Sigmoid colon (tissue), 7 donors: ENCODE results near the gene MYOZ2. TPM values are rescaled to one million over a fixed set of nuclear protein-coding genes. Genes with fewer than 3 reads are reported as not detected.
"Not testable (repeated sequence)": the region's sequence is repeated elsewhere in the genome, so short reads cannot be mapped to it uniquely, and the experiment has no call there.

Experiments used
- DNase-seq: peaks from one replicate; pipeline ENCODE4 v3.0.0-alpha.2; 2019
- H3K27ac ChIP-seq, 4 donors: fragments of 200-600 bp; sonication (generic); one replicate each; pipeline ENCODE4 v1.5.1; 2016 to 2019; ENCODE audit warnings: mild to moderate bottlenecking in 1 of 4
- H3K27me3 ChIP-seq, 3 donors: fragments of 200-600 bp; sonication (generic); one replicate each; pipeline ENCODE4 v1.5.1; 2019; ENCODE audit warnings: mild to moderate bottlenecking in 1 of 3
- H3K36me3 ChIP-seq, 4 donors: fragments of 200-600 bp; sonication (generic); one replicate each; pipeline ENCODE4 v1.5.1; 2016 to 2019
- H3K4me1 ChIP-seq, 4 donors: fragments of 200-600 bp; sonication (generic); one replicate each; pipeline ENCODE4 v1.5.1; 2017 to 2019
- H3K4me3 ChIP-seq, 4 donors: fragments of 200-600 bp; sonication (generic); one replicate each; pipeline ENCODE4 v1.5.1; 2017 to 2019; ENCODE audit warnings: mild to moderate bottlenecking in 2 of 4, moderate library complexity in 1 of 4
- H3K9me3 ChIP-seq, 4 donors: fragments of 200-600 bp in 3 of 4; sonication (generic) in 3 of 4; one replicate each; pipeline versions ENCODE4 v1.5.1 to v1.6.1; 2013 to 2019
- EP300 ChIP-seq, 4 donors: sonication (generic); formaldehyde crosslinking; IDR thresholded peaks; one replicate each; pipeline ENCODE4 v1.6.1; 2017; ENCODE audit warnings: antibody characterized with exemption in 4 of 4
- POLR2A ChIP-seq, 2 donors: fragments of 450-650 bp; IDR thresholded peaks; one replicate each; pipeline ENCODE4 v1.6.1; 2016; ENCODE audit warnings: antibody characterized with exemption in 2 of 2, mild to moderate bottlenecking in 2 of 2, moderate library complexity in 2 of 2
- POLR2AphosphoS5 ChIP-seq, 4 donors: sonication (generic); formaldehyde crosslinking; IDR thresholded peaks; one replicate each; pipeline ENCODE4 v1.6.1; 2017; ENCODE audit warnings: antibody characterized with exemption in 4 of 4
- WGBS, 2 donors: extraction: QIAGEN DNeasy Blood & Tissue Kit; methylation state at CpG; one replicate each; pipeline ENCODE4 v1.1.7; 2013; 5-methylcytosine and 5-hydroxymethylcytosine counted together
- intact Hi-C: fragments of 100-400 bp; cut with DNase I; formaldehyde crosslinking; loops from one replicate; pipeline ENCODE4 v1.15.1; 2023
- polyA plus RNA-seq, 3 donors: library from polyadenylated mRNA; stranded (reverse); fragments of 200-250 nt; gene quantifications; one replicate each; pipeline ENCODE4 v1.2.3, GENCODE V29; 2013
- total RNA-seq, 4 donors: library from RNA; depleted of rRNA; stranded (reverse); fragments of >200 nt; gene quantifications; one replicate each; pipeline ENCODE4 v1.1.0, GENCODE V29; 2016
- TF ChIP-seq, protein P1 (sequence below), 4 experiments: fragments of 450-650 bp in 3 of 4; fragments of 200-600 bp in 1 of 4; IDR thresholded peaks; one replicate each; pipeline ENCODE4 v1.5.1; 2016 to 2019; ENCODE audit warnings: antibody characterized with exemption in 4 of 4, mild to moderate bottlenecking in 3 of 4, moderate library complexity in 2 of 4
- donor health status: healthy with polysubstance abuse.
- donor health status: Bipolar disorder and iron deficiency.
- donor health status: healthy.

The MYOZ2 gene
- total and polyA plus RNA-seq, 7 donors = 0.28 to 1.4 (median 0.69) TPM

DNA sequence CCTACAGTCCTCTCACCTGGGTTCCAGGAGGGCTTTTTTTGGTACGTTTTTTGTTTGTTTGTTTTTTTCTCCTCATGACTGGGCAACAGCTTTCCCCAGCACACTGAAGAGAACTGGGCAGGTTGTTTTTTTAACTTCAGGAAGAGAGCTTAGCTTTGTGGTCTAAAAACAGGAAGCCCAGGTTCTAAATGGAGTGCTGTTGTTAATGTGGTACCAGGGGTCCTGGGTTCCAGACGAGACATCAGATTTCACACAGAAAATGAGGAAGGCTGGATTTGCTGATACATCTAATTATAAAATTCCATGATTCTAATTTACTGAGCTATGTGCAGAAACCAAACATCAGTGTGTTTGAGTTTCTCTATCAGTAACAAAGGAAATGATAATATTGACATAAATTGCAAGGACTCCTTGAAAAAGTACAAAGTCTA, 4.2 kb downstream of the MYOZ2 start:
- Histone ChIP-seq H3K4me3 (no peak overlapping the region), H3K36me3 (no peaks in the 10 kb centered on the region), H3K27me3 (no peaks in the 10 kb centered on the region), H3K27ac (no peak overlapping the region), H3K9me3 (no peaks in the 10 kb centered on the region), H3K4me1 (peaks cover 0 to 14% (median 1%) of the 10 kb centered on the region in 4 donors)
- 9 to 24% methylated on average over 2 of the region's 2 CpGs for WGBS, 2 donors
- no peak for DNase-seq
- TF ChIP-seq POLR2A (IDR thresholded peaks at IDR 0.05) (no peak), EP300 (IDR thresholded peaks at IDR 0.05) (no peak), POLR2AphosphoS5 (IDR thresholded peaks at IDR 0.05) (no peak)
- TF ChIP-seq, protein P1, sequence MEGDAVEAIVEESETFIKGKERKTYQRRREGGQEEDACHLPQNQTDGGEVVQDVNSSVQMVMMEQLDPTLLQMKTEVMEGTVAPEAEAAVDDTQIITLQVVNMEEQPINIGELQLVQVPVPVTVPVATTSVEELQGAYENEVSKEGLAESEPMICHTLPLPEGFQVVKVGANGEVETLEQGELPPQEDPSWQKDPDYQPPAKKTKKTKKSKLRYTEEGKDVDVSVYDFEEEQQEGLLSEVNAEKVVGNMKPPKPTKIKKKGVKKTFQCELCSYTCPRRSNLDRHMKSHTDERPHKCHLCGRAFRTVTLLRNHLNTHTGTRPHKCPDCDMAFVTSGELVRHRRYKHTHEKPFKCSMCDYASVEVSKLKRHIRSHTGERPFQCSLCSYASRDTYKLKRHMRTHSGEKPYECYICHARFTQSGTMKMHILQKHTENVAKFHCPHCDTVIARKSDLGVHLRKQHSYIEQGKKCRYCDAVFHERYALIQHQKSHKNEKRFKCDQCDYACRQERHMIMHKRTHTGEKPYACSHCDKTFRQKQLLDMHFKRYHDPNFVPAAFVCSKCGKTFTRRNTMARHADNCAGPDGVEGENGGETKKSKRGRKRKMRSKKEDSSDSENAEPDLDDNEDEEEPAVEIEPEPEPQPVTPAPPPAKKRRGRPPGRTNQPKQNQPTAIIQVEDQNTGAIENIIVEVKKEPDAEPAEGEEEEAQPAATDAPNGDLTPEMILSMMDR (IDR thresholded peaks at IDR 0.05) = no peak
- intact Hi-C loops = no loop called here

DNA sequence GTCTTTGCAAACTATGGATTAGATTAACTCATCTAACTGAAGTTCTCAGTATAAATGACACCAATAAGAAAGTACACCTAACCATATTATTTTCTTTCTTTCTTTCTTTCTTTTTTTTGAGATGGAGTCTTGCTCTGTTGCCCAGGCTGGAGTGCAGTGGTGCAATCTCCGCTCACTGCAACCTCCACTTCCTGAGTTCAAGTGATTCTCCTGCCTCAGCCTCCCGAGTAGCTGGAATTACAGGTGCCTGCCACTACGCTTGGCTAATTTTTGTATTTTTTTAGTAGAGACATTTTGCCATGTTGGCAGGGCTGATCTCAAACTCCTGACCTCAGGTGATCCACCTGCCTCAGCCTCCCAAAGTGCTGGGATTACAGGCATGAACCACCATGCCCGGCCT, 5.7 kb downstream of the MYOZ2 start:
- H3K27me3 ChIP-seq, H3K9me3 ChIP-seq, DNase-seq, intact Hi-C loops, H3K36me3 ChIP-seq, H3K4me1 ChIP-seq, H3K4me3 ChIP-seq, H3K27ac ChIP-seq: not testable (repeated sequence)
- 93 to 96% methylated on average over 4 of the region's 4 CpGs for WGBS, 2 donors

DNA sequence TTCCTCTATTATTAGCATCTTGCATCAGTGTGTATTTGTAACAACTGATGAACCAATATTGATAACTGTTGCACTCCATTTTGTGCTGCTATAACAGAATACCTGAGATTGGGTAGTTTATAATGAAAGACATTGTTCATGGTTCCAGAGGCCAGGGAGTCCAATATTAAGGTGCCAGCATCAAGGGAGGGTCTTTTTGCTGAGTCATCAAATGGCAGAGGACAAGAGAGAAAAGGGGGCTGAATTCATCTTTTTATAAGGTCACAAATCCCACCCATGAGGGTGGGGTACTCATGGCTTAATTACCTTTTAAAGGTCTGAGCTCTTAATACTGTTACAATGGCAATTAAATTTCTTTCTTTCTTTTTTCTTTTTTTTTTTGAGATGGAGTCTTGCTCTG, 7.2 kb downstream of the MYOZ2 start:
- TF ChIP-seq POLR2AphosphoS5 (IDR thresholded peaks at IDR 0.05) = no peak
- TF ChIP-seq, protein P1 (IDR thresholded peaks at IDR 0.05) = no peak
- TF ChIP-seq POLR2A (IDR thresholded peaks at IDR 0.05) = no peak
- no peak for TF ChIP-seq EP300 (IDR thresholded peaks at IDR 0.05)
- no peak for DNase-seq
- Histone ChIP-seq H3K27ac (no peak overlapping the region), H3K9me3 (no peaks in the 10 kb centered on the region), H3K27me3 (no peaks in the 10 kb centered on the region), H3K4me1 (peaks cover 0 to 4% (median 0%) of the 10 kb centered on the region in 4 donors), H3K4me3 (no peak overlapping the region), H3K36me3 (no peaks in the 10 kb centered on the region)
- intact Hi-C loops = no loop called here

DNA sequence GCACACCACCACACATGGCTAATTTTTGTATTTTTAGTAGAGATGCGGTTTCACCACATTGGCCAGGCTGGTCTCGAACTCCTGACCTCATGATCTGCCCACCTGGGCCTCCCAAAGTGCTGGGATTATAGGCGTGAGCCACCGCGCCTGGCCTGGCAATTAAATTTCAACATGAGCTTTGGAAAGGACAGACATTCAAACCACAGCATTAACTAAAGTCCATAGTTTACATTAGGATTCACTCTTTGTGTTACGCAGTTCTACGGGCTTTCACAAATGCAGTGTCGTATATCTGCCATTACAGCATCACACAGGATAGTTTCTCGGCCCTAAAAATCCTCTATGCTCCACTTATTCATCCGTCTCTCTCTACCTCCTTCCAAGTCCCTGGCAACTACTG, 7.7 kb downstream of the MYOZ2 start:
- H3K4me1 ChIP-seq, H3K27ac ChIP-seq, H3K36me3 ChIP-seq, intact Hi-C loops, H3K4me3 ChIP-seq, H3K27me3 ChIP-seq, H3K9me3 ChIP-seq, DNase-seq: not testable (repeated sequence)
- WGBS, 2 donors = 82 to 90% methylated on average over 10 of the region's 10 CpGs

- Histone ChIP-seq H3K4me1 (no peaks in the 10 kb centered on the region), H3K27ac (no peak overlapping the region), H3K9me3 (no peaks in the 10 kb centered on the region), H3K36me3 (no peaks in the 10 kb centered on the region), H3K4me3 (no peak overlapping the region), H3K27me3 (no peaks in the 10 kb centered on the region)
- intact Hi-C loops = no loop called here
- 90 to 91% methylated on average over 7 of the region's 7 CpGs for WGBS, 2 donors
- no peak for DNase-seq
- TF ChIP-seq EP300 (IDR thresholded peaks at IDR 0.05) (no peak), POLR2A (IDR thresholded peaks at IDR 0.05) (no peak), POLR2AphosphoS5 (IDR thresholded peaks at IDR 0.05) (no peak)
- TF ChIP-seq, protein P1 (IDR thresholded peaks at IDR 0.05) = no peak
Observed at GRCh38 chr4:119149110-119149509, 13.5 kb downstream of the MYOZ2 start.

DNA sequence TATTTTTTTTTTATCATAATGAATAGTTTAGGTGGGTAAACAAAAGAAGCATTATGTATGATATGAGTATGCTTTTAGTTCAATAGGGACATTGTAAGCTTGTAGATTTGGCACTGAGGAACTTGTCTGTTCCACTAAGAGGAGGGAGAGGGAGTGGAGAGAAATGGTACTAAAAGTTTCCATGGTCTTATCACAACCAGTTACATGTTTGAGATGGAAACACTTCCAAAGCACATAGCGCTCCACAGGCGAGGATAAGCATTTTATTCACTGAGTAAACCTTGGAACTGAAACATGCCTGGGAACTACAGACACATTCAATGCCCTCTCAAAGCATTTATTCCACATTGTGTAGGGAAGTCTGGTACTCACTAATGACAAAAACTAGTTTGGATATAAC, 15.5 kb downstream of the MYOZ2 start:
- no peak overlapping the region for H3K4me3 ChIP-seq
- intact Hi-C loops = no loop called here
- H3K27ac ChIP-seq = no peak overlapping the region
- TF ChIP-seq, protein P1 (IDR thresholded peaks at IDR 0.05) = no peak
- TF ChIP-seq POLR2A (IDR thresholded peaks at IDR 0.05) (no peak), POLR2AphosphoS5 (IDR thresholded peaks at IDR 0.05) (no peak), EP300 (IDR thresholded peaks at IDR 0.05) (no peak)
- WGBS, 2 donors = 56 to 87% methylated on average over 2 of the region's 2 CpGs
- no peak for DNase-seq
- no peaks in the 10 kb centered on the region for H3K27me3 ChIP-seq
- no peaks in the 10 kb centered on the region for H3K36me3 ChIP-seq
- H3K9me3 ChIP-seq = no peaks in the 10 kb centered on the region
- H3K4me1 ChIP-seq = no peaks in the 10 kb centered on the region
